ENCODE data around the gene TRMT112. TPM values are rescaled to one million over a fixed set of nuclear protein-coding genes. Genes with fewer than 3 reads are reported as not detected.

The TRMT112 gene
- 420 to 490 TPM (median 440 TPM) in 5 replicates for total RNA-seq (2022; extraction: Qiagen RNA extraction)

DNA sequence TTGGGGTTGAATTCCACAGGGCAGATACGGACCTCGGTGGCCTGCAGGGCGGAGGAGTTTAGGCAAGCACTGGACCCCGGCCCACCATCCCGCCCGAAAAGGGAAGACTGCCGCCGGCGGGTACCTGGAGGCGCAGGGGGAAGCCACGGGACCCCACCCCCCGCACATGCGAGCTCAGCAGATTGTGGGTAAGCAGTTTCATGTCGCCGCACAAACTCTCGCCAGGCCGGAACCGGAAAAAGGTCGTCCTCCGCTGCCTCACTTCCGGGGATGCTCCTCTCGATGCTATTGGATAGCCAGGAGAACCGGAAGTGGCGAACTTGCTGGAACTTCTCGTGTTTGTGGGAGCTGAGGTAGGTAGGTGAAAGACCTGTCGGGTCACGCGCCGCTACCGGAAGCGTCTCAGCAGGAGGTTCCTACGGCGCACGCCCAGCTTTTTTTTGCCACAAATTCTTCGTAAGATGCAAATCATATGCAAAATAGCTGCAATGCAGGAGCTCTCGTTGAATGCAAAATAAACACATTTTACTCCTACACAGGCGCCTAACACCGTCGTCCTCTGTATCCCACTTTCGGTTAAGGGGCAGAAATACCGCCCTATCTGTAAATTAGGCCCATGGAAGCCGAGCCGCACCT is at the start of gene TRMT112:
TSS of gene TRMT112 (minus strand) at position 235 of the 636 bp plus-strand sequence. CDS start at position 202, 33 bp downstream.

DNA sequence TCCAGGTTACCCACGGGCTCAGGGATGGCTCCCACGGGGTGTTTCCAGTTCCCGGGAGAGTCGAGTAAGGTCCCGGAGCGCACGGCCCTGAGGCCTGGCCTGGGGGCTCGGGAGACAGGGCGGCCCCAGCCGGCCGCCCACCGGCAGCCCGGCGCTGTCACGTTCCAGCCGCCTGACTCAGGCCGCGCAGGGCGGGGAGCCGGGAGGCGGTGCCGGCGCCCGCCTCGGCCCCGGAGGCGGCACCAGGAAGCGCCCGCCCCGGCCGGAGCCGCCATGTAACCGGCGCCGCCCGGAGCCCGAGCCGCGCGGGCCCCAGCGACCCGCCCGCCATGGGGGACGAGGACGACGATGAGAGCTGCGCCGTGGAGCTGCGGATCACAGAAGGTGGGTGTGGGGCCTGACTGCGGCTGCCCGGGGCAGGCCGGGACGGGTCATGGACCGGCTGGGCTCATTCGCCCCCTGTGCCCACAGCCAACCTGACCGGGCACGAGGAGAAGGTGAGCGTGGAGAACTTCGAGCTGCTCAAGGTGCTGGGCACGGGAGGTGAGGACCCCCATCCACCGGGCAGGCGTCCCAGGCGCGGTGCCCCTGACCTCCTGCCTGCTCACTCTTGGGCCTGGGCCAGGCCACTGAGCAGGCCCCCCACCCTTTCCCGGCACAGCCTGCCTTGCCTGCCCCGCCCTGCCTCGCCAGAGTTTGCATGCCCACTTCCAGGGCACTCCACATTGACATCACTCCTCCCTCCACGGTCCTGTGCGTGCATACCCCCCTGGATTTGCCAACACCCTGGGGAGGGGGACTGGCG is 41.8 kb upstream of the TRMT112 start, which contains the start of gene RPS6KA4:
TSS of gene RPS6KA4 (plus strand) at position 256 of the 805 bp plus-strand sequence. CDS start at position 330, 74 bp downstream.

DNA sequence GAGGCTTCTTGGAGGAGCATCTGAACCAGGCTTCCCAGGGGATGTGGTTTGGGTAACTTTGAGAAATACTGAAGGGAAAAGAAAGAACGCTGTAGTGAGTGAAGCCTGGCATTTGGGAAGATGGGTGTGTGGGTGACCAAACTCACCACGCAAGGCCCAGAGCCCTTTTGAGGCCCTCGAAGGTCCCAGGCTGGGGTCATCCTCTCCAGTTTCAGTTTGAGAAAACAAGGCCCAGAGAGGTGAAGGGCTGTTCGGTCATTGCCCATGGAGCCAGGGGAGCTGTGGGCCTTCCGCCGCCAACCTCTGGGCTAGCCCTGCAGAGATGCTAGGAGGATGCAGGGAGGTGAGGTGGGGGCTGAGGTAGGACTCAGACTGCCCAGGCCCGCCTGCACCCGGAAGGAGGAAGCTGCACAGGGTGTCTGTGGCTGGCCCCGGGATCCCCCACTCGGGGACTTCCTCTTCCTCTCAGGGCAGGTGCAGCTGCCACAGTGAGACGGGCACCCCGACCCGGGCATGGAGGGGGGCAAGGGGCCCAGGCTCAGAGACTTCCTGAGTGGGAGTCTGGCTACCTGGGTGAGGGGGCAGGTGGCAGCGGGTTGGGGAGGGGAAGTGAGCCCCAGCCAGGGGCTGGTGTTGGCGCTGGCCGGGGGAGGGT is 22.5 kb upstream of the TRMT112 start, which contains the start of gene CCDC88B:
TSS of gene CCDC88B (plus strand) at position 451 of the 655 bp plus-strand sequence. CDS start at position 514, 63 bp downstream.

DNA sequence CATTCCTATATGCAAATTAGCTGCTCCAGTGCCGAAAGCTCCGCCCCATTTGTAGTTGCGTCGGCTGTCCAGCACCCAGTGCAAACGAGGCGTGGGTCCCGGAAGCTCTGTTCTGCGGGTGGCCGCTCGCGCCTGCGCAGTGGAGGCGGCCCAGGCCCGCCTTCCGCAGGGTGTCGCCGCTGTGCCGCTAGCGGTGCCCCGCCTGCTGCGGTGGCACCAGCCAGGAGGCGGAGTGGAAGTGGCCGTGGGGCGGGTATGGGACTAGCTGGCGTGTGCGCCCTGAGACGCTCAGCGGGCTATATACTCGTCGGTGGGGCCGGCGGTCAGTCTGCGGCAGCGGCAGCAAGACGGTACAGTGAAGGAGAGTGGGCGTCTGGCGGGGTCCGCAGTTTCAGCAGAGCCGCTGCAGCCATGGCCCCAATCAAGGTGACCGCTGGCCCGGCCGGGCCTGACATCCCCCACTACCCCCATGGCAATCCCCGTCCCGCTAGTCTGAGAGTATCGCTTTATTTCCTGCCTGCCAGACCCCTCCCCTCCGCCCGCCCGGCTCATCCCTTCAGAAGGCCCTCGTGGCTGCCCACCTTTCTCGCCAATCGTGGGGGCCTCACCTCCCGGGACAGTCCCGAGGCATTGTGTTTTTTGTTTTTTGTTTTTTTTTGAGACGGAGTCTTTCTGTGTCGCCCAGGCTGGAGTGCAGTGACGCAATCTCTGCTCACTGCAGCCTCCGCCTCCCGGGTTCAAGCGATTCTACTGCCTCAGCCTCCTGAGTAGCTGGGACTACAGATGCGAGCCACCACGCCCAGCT is 804 bp upstream of the TRMT112 start, which contains the start of gene PRDX5:
TSS of gene PRDX5 (plus strand) at position 161 of the 805 bp plus-strand sequence. CDS start at position 256, 95 bp downstream.

DNA sequence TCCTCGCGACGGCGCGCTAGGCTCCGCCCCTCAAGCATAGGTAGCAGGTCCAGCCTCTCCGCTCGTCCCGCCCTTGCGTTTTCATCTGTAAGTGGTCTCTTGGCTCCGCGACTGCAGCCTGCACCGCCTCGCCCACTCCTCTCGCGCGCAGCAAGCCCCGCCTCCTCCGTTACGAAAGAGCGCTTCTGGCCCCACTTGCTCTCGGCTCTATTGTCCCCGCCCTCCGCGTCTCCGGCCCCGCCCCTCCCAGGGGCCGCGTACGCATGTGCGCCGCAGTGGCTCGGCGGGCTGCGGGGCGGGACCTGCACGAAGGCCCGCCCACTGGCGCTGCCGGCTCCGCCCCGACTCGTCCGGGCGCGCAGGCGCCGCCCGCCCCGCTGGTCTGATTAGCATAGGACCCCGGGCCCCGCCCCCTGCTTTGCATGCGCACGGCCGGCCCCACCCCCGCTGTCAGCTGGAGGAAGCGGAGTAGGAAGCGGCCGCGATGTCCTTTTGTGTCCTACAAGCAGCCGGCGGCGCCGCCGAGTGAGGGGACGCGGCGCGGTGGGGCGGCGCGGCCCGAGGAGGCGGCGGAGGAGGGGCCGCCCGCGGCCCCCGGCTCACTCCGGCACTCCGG is 12.2 kb downstream of the TRMT112 start, which contains the start of gene ESRRA:
TSS of gene ESRRA (plus strand) at position 450 of the 616 bp plus-strand sequence. CDS start 1,656 bp downstream, outside the sequence.

DNA sequence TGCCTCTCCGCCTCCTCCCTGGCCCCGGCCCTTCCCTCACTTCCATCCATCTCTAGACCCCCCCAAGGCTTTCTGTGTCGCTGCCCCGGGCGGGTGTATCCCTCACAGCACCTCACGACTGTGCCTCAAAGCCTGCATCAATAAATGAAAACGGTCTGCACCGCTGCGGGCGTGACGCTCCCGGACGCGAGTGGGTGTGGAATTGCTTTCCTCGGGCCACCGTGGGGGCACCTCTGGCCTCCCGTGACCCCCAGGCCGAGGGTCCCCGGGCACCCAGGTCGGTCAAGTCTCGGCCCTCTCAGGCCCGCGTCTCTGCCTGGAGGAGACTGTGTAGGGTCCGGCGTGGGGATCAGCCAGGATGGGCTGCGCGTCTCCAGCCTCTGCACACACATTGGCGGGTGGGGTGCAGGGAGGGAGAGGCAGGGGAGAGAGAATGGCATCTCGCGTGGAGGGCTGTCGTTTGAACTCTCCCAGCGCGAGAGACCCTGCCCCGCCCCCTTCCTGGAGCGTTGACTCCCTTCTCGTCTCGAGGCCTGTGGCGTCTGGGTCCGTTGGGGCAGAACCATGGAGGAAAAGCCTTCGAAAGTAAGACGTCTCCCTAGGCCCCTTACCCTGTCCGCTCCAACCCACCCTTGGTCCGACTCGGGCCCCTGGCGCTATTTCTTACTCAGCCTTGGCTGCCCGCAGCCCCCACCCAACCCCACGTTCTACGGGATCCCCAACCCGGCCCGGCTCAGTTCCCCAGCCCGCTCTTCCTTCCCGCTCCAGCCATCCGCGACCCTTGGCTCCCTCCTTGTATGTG is 17.3 kb downstream of the TRMT112 start, which contains the start of gene CATSPERZ:
TSS of gene CATSPERZ (plus strand) at position 512 of the 802 bp plus-strand sequence. CDS start at position 565, 53 bp downstream.

DNA sequence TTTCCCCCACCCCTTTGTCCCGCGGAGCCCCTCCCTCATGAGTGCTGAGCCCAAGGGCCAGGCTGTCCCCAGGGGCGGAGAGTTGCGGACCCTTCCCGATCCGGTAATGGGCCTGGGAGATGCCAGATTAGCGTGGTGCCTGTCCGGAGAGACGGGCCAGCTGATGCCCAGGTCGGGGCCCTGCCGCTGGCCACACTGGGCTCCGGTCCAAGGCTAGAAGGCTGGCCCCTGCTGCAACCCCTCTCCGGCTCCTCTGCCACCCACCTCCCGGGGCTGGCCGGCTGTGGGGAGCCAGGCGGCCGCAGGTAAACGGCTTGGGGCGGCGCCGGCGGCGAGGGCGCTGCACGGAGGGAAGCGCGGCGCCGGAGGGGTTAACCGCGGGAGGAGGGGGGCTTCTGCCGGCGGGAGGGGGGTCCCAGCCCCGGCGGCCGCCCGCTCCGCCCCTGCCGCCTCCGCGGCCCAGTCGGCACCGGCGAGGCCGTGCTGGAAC is 26.1 kb downstream of the TRMT112 start, which contains the start of gene KCNK4:
TSS of gene KCNK4 (plus strand) at position 41 of the 490 bp plus-strand sequence. CDS start 1,717 bp downstream, outside the sequence.

DNA sequence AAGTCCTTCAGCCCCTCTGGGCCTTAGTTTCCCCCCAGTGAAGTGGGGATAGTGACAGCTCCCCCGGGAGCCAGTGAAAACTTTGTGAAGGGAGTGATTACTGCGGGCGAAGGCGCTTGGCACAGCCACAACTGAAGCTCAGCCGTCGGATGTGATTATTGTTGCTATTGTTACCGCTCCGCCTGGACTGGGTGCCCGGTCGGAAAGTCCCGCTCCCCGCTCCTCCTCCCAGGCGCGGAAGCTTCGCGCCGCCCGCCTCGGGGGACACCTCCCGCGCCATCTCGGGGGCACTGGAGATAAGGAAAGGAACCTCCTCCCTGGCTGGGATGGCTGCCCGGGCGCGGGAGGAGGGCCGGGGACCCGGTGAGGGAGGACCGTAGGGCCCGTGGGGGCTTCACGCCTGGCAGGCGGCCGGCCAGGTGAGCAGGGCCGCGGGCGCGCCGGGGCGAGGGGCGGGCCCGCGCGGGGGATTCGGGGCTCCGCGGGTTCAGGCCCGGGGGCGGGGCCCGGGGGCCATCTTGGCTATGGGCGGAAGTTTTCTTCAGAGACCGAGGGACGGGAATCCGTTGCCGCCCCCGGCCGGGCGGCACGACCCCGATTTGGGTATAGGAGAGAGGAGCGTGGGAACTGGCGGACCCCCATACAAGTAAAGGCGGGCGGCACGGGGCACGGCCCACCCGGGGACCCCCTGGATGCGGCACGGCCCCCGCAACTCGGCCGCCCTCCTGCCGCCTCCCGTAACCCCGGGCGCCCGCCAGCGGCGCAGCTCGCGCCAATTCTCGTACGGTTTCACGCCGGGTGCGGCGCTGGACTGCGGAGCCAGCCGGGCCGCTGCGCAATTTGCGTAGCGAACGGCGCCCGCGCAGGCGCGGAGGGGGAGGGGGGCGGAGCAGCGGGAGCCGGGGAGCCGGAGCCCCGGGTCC is 32.1 kb downstream of the TRMT112 start, which contains the start of gene GPR137:
TSS of gene GPR137 (plus strand) at position 887 of the 923 bp plus-strand sequence. CDS start 677 bp downstream, outside the sequence.

DNA sequence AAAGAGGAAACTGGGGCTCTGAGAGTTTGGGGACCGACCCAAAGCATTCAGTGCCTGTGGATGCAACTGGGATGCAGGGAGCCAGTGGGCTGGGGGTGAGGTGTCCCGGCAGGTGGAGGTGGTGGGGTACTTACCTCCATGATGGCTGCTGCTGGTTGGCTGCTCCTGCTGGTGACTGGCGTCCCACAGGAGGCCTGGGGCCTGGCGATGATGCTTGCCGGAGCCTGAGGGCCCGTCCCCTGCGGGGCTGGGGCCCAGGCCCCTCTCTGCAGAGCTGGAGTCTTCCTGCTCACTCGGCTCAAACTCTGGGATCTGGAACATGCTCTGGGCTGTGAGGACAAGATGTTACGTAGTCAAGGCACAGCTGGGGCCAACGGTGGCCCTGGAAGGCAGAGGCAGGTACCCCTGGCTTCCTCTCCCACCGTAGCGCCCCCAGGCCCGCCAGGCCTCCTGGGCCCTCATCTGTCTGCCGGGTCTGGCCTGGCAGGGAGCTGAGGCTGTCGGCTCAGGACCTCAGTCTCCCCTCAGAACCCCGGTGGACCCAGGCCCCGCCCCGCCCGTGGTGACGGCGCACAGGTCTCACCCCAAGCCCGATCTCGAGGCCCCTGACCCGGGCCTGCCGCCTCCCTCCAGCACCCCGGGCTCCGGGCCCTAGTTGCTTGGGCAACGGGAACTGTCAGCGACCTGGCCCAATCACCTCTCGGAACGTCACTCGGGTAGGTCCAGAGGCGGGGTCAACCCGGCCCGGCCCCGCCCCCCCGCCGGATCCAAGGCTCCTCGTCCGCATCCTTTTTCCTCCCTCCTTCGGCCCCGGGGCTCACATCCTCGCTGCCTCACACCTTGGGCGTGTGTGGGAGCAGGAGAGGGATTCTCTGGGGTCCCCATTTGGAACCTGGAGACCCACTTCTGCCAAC is 33.1 kb downstream of the TRMT112 start, which contains the start of gene BAD:
TSS of gene BAD (minus strand) at position 618 of the 914 bp plus-strand sequence. CDS start at position 321, 297 bp downstream.

Other genes with a start within 250 kb of the TRMT112 start
- 6.1 to 14.8 TPM (median 13.6 TPM) in 5 replicates for gene MACROD1, start 151.4 kb downstream of the TRMT112 start, total RNA-seq (2022; extraction: Qiagen RNA extraction)
- 242 to 294 TPM (median 250 TPM) in 5 replicates for gene STIP1, start 131.4 kb downstream of the TRMT112 start, total RNA-seq (2022; extraction: Qiagen RNA extraction)
- 0.87 to 4.3 TPM (median 1.5 TPM) in 5 replicates for gene FERMT3, start 110.8 kb downstream of the TRMT112 start, total RNA-seq (2022; extraction: Qiagen RNA extraction)
- gene TRPT1, start 91.4 kb downstream of the TRMT112 start, total RNA-seq (2022; extraction: Qiagen RNA extraction): 18.8 to 29.6 TPM (median 28.4 TPM) in 5 replicates
- 32.7 to 41.9 TPM (median 40.5 TPM) in 5 replicates for gene NUDT22, start 91.3 kb downstream of the TRMT112 start, total RNA-seq (2022; extraction: Qiagen RNA extraction)
- gene DNAJC4, start 87.0 kb downstream of the TRMT112 start, total RNA-seq (2022; extraction: Qiagen RNA extraction): 18.5 to 24.0 TPM (median 23.4 TPM) in 5 replicates
- 35.3 to 52.8 TPM (median 49.7 TPM) in 5 replicates for gene VEGFB, start 83.0 kb downstream of the TRMT112 start, total RNA-seq (2022; extraction: Qiagen RNA extraction)
- gene FKBP2, start 76.5 kb downstream of the TRMT112 start, total RNA-seq (2022; extraction: Qiagen RNA extraction): 121 to 143 TPM (median 138 TPM) in 5 replicates
- 222 to 403 TPM (median 372 TPM) in 5 replicates for gene PPP1R14B, start 70.6 kb downstream of the TRMT112 start, total RNA-seq (2022; extraction: Qiagen RNA extraction)
- gene PLCB3, start 66.0 kb downstream of the TRMT112 start, total RNA-seq (2022; extraction: Qiagen RNA extraction): 16.6 to 25.5 TPM (median 23.1 TPM) in 5 replicates
- gene BAD, start 32.9 kb downstream of the TRMT112 start, total RNA-seq (2022; extraction: Qiagen RNA extraction): 74.5 to 102 TPM (median 92.9 TPM) in 5 replicates
- gene GPR137, start 31.7 kb downstream of the TRMT112 start, total RNA-seq (2022; extraction: Qiagen RNA extraction): 33.2 to 57.0 TPM (median 50.5 TPM) in 5 replicates
- 0.07 to 0.10 TPM (median 0.09 TPM) in 3 of 5 replicates, not detected in the others for gene KCNK4, start 26.3 kb downstream of the TRMT112 start, total RNA-seq (2022; extraction: Qiagen RNA extraction)
- gene CATSPERZ, start 17.2 kb downstream of the TRMT112 start, total RNA-seq (2022; extraction: Qiagen RNA extraction): 2.2 to 3.2 TPM (median 2.7 TPM) in 5 replicates
- 38.9 to 67.0 TPM (median 66.2 TPM) in 5 replicates for gene ESRRA, start 12.0 kb downstream of the TRMT112 start, total RNA-seq (2022; extraction: Qiagen RNA extraction)
- 388 to 493 TPM (median 487 TPM) in 5 replicates for gene PRDX5, start 562 bp upstream of the TRMT112 start, total RNA-seq (2022; extraction: Qiagen RNA extraction)
- 10.4 to 14.4 TPM (median 12.6 TPM) in 5 replicates for gene CCDC88B, start 22.6 kb upstream of the TRMT112 start, total RNA-seq (2022; extraction: Qiagen RNA extraction)
- 51.0 to 71.6 TPM (median 67.7 TPM) in 5 replicates for gene RPS6KA4, start 41.6 kb upstream of the TRMT112 start, total RNA-seq (2022; extraction: Qiagen RNA extraction)
- gene SLC22A11, start 238.4 kb upstream of the TRMT112 start, total RNA-seq (2022; extraction: Qiagen RNA extraction): 0.05 to 0.16 TPM (median 0.10 TPM) in 4 of 5 replicates, not detected in the other

All from A549 treated with CORT108297 at 1 μM for 4 hours (cell line).